Measurements from ENCODE around the gene PPP1R16B.

Gene PPP1R16B

GRCh38 chr20:38842558-38842981 lies 37.1 kb downstream of the PPP1R16B start:
- Histone ChIP-seq H3K36me3 (ENCODE audit: control insufficient read depth in 1 of 2, insufficient read depth in 2 of 2, low read length in 2 of 2) (no peaks in the 10 kb centered on the region), H4K91ac (ENCODE audit: low read depth, low read length) (no peak overlapping the region), H2BK12ac (ENCODE audit: low read length) (no peak overlapping the region), H3K79me2 (ENCODE audit: control insufficient read depth, insufficient read depth, low read length, poor library complexity) (no peaks in the 10 kb centered on the region), H4K12ac (ENCODE audit: low read depth, low read length) (no peak overlapping the region), H2AK5ac (ENCODE audit: low read length) (no peak overlapping the region), H3K4me2 (ENCODE audit: low read length) (no peak overlapping the region), H3K4me1 (ENCODE audit: control insufficient read depth in 1 of 2, insufficient read depth in 2 of 2, low read length in 2 of 2) (no peaks in the 10 kb centered on the region), H3K27ac (ENCODE audit: low read depth, low read length) (no peak overlapping the region), H3K9ac (ENCODE audit: low read length) (no peak overlapping the region), H3K4ac (ENCODE audit: low read depth, low read length) (no peak overlapping the region), H3K9me3 (ENCODE audit: insufficient read depth, low read depth, low read length) (peaks cover 2% of the 10 kb centered on the region), H4K8ac (ENCODE audit: low read depth, low read length) (no peak overlapping the region), H2BK120ac (ENCODE audit: insufficient read depth, low read length, poor library complexity) (no peak overlapping the region), H3K23ac (ENCODE audit: low read length) (no peak overlapping the region), H3K18ac (ENCODE audit: low read length) (no peak overlapping the region), H3K79me1 (ENCODE audit: low read length) (no peaks in the 10 kb centered on the region), H2AFZ (ENCODE audit: insufficient read depth, low read length, poor library complexity) (no peak overlapping the region), H2BK5ac (ENCODE audit: low read depth, low read length, poor library complexity) (no peak overlapping the region), H3K27me3 (ENCODE audit: insufficient read depth, low read length) (no peaks in the 10 kb centered on the region), H3K14ac (ENCODE audit: low read length) (no peak overlapping the region), H3K4me3 (ENCODE audit: low read depth, low read length) (no peak overlapping the region)
- no peak for DNase-seq
- WGBS (ENCODE audit: extremely low coverage, insufficient coverage, insufficient read length), result 100% methylated on average over 1 of the region's 1 CpG

DNA sequence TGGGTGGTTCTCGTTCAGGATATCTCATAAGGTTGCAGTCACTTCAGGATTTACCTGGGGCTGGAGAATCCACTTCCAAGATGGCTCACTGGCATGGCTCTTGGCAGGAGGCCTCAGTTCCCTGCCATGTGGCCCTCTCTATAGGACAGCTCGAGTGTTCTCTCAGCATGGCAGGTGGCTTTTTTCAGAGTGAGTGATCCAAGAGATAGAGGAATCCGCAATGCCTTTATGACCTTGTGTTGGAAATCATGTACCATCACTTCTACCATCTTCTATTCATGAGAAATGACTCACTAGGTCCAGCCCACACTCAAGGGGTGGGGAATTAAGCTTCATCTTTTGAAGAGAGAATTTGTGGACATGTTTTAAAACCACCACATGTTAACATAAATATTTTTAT lies 37.8 kb downstream of the PPP1R16B start:
- H2BK5ac ChIP-seq (ENCODE audit: low read depth, low read length, poor library complexity), result no peak overlapping the region
- H4K8ac ChIP-seq (ENCODE audit: low read depth, low read length), result no peak overlapping the region
- H3K79me2 ChIP-seq (ENCODE audit: control insufficient read depth, insufficient read depth, low read length, poor library complexity), result no peaks in the 10 kb centered on the region
- H2AFZ ChIP-seq (ENCODE audit: insufficient read depth, low read length, poor library complexity), result no peak overlapping the region
- H3K79me1 ChIP-seq (ENCODE audit: low read length), result no peaks in the 10 kb centered on the region
- H4K12ac ChIP-seq (ENCODE audit: low read depth, low read length), result no peak overlapping the region
- no peak for DNase-seq
- H3K27me3 ChIP-seq (ENCODE audit: insufficient read depth, low read length), result no peaks in the 10 kb centered on the region
- H3K4me1 ChIP-seq (ENCODE audit: control insufficient read depth in 1 of 2, insufficient read depth in 2 of 2, low read length in 2 of 2), result no peaks in the 10 kb centered on the region
- H3K9ac ChIP-seq (ENCODE audit: low read length), result no peak overlapping the region
- peaks cover 2% of the 10 kb centered on the region for H3K9me3 ChIP-seq (ENCODE audit: insufficient read depth, low read depth, low read length)
- H2BK12ac ChIP-seq (ENCODE audit: low read length), result no peak overlapping the region
- no peak overlapping the region for H3K27ac ChIP-seq (ENCODE audit: low read depth, low read length)
- H3K14ac ChIP-seq (ENCODE audit: low read length), result no peak overlapping the region
- no peak overlapping the region for H2BK120ac ChIP-seq (ENCODE audit: insufficient read depth, low read length, poor library complexity)
- no peak overlapping the region for H2AK5ac ChIP-seq (ENCODE audit: low read length)
- H3K4me2 ChIP-seq (ENCODE audit: low read length), result no peak overlapping the region
- H3K23ac ChIP-seq (ENCODE audit: low read length), result no peak overlapping the region
- no peak overlapping the region for H3K18ac ChIP-seq (ENCODE audit: low read length)
- H4K91ac ChIP-seq (ENCODE audit: low read depth, low read length), result no peak overlapping the region
- H3K4ac ChIP-seq (ENCODE audit: low read depth, low read length), result no peak overlapping the region
- H3K4me3 ChIP-seq (ENCODE audit: low read depth, low read length), result no peak overlapping the region
- no CpG with 5 or more reads among the region's 3 CpGs for WGBS (ENCODE audit: extremely low coverage, insufficient coverage, insufficient read length)
- no peaks in the 10 kb centered on the region for H3K36me3 ChIP-seq (ENCODE audit: control insufficient read depth in 1 of 2, insufficient read depth in 2 of 2, low read length in 2 of 2)

GRCh38 chr20:38844963-38845362 lies 39.5 kb downstream of the PPP1R16B start:
- Histone ChIP-seq H4K12ac (ENCODE audit: low read depth, low read length) (no peak overlapping the region), H2AK5ac (ENCODE audit: low read length) (no peak overlapping the region), H2BK5ac (ENCODE audit: low read depth, low read length, poor library complexity) (no peak overlapping the region), H3K27ac (ENCODE audit: low read depth, low read length) (no peak overlapping the region), H3K4me1 (ENCODE audit: control insufficient read depth in 1 of 2, insufficient read depth in 2 of 2, low read length in 2 of 2) (no peaks in the 10 kb centered on the region), H4K91ac (ENCODE audit: low read depth, low read length) (no peak overlapping the region), H3K4me3 (ENCODE audit: low read depth, low read length) (no peak overlapping the region), H3K14ac (ENCODE audit: low read length) (no peak overlapping the region), H3K4ac (ENCODE audit: low read depth, low read length) (no peak overlapping the region), H3K9me3 (ENCODE audit: insufficient read depth, low read depth, low read length) (peaks cover 2% of the 10 kb centered on the region), H2BK12ac (ENCODE audit: low read length) (no peak overlapping the region), H3K79me1 (ENCODE audit: low read length) (no peaks in the 10 kb centered on the region), H2AFZ (ENCODE audit: insufficient read depth, low read length, poor library complexity) (no peak overlapping the region), H3K18ac (ENCODE audit: low read length) (no peak overlapping the region), H3K4me2 (ENCODE audit: low read length) (no peak overlapping the region), H3K9ac (ENCODE audit: low read length) (no peak overlapping the region), H4K8ac (ENCODE audit: low read depth, low read length) (no peak overlapping the region), H2BK120ac (ENCODE audit: insufficient read depth, low read length, poor library complexity) (no peak overlapping the region), H3K79me2 (ENCODE audit: control insufficient read depth, insufficient read depth, low read length, poor library complexity) (no peaks in the 10 kb centered on the region), H3K23ac (ENCODE audit: low read length) (no peak overlapping the region), H3K27me3 (ENCODE audit: insufficient read depth, low read length) (no peaks in the 10 kb centered on the region), H3K36me3 (ENCODE audit: control insufficient read depth in 1 of 2, insufficient read depth in 2 of 2, low read length in 2 of 2) (no peaks in the 10 kb centered on the region)
- no CpG with 5 or more reads among the region's 4 CpGs for WGBS (ENCODE audit: extremely low coverage, insufficient coverage, insufficient read length)
- no peak for DNase-seq

DNA sequence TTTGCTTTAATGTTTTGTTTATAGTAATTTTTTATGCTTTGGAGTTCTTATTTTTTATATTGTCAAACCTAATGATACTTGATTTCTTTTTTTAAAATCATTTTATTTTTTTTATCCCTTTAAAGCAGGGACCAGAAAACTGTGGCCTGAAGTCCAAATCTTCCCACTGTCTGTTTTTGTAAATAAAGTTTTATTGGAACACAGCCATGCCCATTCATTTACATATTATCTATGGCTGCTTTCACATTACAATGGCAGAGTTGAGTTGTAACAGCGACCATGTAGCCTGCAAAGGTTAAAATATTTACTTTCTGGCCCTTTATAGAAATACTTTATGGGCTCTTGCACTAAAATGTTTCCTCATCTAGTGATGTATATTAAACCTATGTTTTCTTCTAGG lies 42.3 kb downstream of the PPP1R16B start:
- H3K4me2 ChIP-seq (ENCODE audit: low read length), result no peak overlapping the region
- no peak overlapping the region for H3K4me3 ChIP-seq (ENCODE audit: low read depth, low read length)
- H4K91ac ChIP-seq (ENCODE audit: low read depth, low read length), result no peak overlapping the region
- H2BK5ac ChIP-seq (ENCODE audit: low read depth, low read length, poor library complexity), result no peak overlapping the region
- H4K12ac ChIP-seq (ENCODE audit: low read depth, low read length), result no peak overlapping the region
- H3K4ac ChIP-seq (ENCODE audit: low read depth, low read length), result no peak overlapping the region
- no peak overlapping the region for H2AK5ac ChIP-seq (ENCODE audit: low read length)
- H2AFZ ChIP-seq (ENCODE audit: insufficient read depth, low read length, poor library complexity), result no peak overlapping the region
- no peak for DNase-seq
- peaks cover 2% of the 10 kb centered on the region for H3K9me3 ChIP-seq (ENCODE audit: insufficient read depth, low read depth, low read length)
- no peak overlapping the region for H2BK120ac ChIP-seq (ENCODE audit: insufficient read depth, low read length, poor library complexity)
- WGBS (ENCODE audit: extremely low coverage, insufficient coverage, insufficient read length), result no CpG with 5 or more reads among the region's 1 CpG
- no peaks in the 10 kb centered on the region for H3K4me1 ChIP-seq (ENCODE audit: control insufficient read depth in 1 of 2, insufficient read depth in 2 of 2, low read length in 2 of 2)
- no peak overlapping the region for H3K27ac ChIP-seq (ENCODE audit: low read depth, low read length)
- no peaks in the 10 kb centered on the region for H3K79me1 ChIP-seq (ENCODE audit: low read length)
- no peak overlapping the region for H3K14ac ChIP-seq (ENCODE audit: low read length)
- H3K36me3 ChIP-seq (ENCODE audit: control insufficient read depth in 1 of 2, insufficient read depth in 2 of 2, low read length in 2 of 2), result no peaks in the 10 kb centered on the region
- H3K18ac ChIP-seq (ENCODE audit: low read length), result no peak overlapping the region
- H3K79me2 ChIP-seq (ENCODE audit: control insufficient read depth, insufficient read depth, low read length, poor library complexity), result no peaks in the 10 kb centered on the region
- no peak overlapping the region for H3K9ac ChIP-seq (ENCODE audit: low read length)
- no peaks in the 10 kb centered on the region for H3K27me3 ChIP-seq (ENCODE audit: insufficient read depth, low read length)
- H2BK12ac ChIP-seq (ENCODE audit: low read length), result no peak overlapping the region
- no peak overlapping the region for H3K23ac ChIP-seq (ENCODE audit: low read length)
- H4K8ac ChIP-seq (ENCODE audit: low read depth, low read length), result no peak overlapping the region

Measured in trophoblast cell (in vitro differentiated cells and primary cell).